Measurements from ENCODE around the gene TMPRSS11A.

TMPRSS11A gene

GRCh38 chr4:67933755-67934154 is 29.5 kb downstream of the TMPRSS11A start:
- no peaks in the 10 kb centered on the region for H3K4me1 ChIP-seq (ENCODE audit: insufficient read depth, low read length)
- H2AFZ ChIP-seq (ENCODE audit: low read depth, low read length), result no peak overlapping the region
- H3K9me3 ChIP-seq (ENCODE audit: low read length), result no peaks in the 10 kb centered on the region
- no peaks in the 10 kb centered on the region for H3K36me3 ChIP-seq (ENCODE audit: insufficient read depth, low read length)
- H3K4me3 ChIP-seq (ENCODE audit: low read length), result no peak overlapping the region
- no peaks in the 10 kb centered on the region for H3K27me3 ChIP-seq (ENCODE audit: insufficient read depth, low read length)

GRCh38 chr4:67933038-67933437 is 30.3 kb downstream of the TMPRSS11A start:
- Histone ChIP-seq H3K4me1 (ENCODE audit: insufficient read depth, low read length) (no peaks in the 10 kb centered on the region), H3K9me3 (ENCODE audit: low read length) (no peaks in the 10 kb centered on the region), H3K27me3 (ENCODE audit: insufficient read depth, low read length) (no peaks in the 10 kb centered on the region), H3K4me3 (ENCODE audit: low read length) (no peak overlapping the region), H3K36me3 (ENCODE audit: insufficient read depth, low read length) (no peaks in the 10 kb centered on the region), H2AFZ (ENCODE audit: low read depth, low read length) (no peak overlapping the region)

GRCh38 chr4:67931256-67931655 is 32.0 kb downstream of the TMPRSS11A start:
- H3K4me3 ChIP-seq (ENCODE audit: low read length), result no peak overlapping the region
- H3K36me3 ChIP-seq (ENCODE audit: insufficient read depth, low read length), result no peaks in the 10 kb centered on the region
- H3K9me3 ChIP-seq (ENCODE audit: low read length), result peaks cover 2% of the 10 kb centered on the region
- H3K4me1 ChIP-seq (ENCODE audit: insufficient read depth, low read length), result no peaks in the 10 kb centered on the region
- no peaks in the 10 kb centered on the region for H3K27me3 ChIP-seq (ENCODE audit: insufficient read depth, low read length)
- no peak overlapping the region for H2AFZ ChIP-seq (ENCODE audit: low read depth, low read length)

- Histone ChIP-seq H3K4me3 (ENCODE audit: low read length) (no peak overlapping the region), H3K9me3 (ENCODE audit: low read length) (peaks cover 2% of the 10 kb centered on the region), H3K36me3 (ENCODE audit: insufficient read depth, low read length) (no peaks in the 10 kb centered on the region), H3K4me1 (ENCODE audit: insufficient read depth, low read length) (no peaks in the 10 kb centered on the region), H2AFZ (ENCODE audit: low read depth, low read length) (no peak overlapping the region), H3K27me3 (ENCODE audit: insufficient read depth, low read length) (no peaks in the 10 kb centered on the region)
These were observed 33.9 kb downstream of the TMPRSS11A start for GRCh38 chr4:67929426-67929825.

- Histone ChIP-seq H3K36me3 (ENCODE audit: insufficient read depth, low read length) (no peaks in the 10 kb centered on the region), H2AFZ (ENCODE audit: low read depth, low read length) (no peak overlapping the region), H3K9me3 (ENCODE audit: low read length) (peaks cover 2% of the 10 kb centered on the region), H3K4me3 (ENCODE audit: low read length) (no peak overlapping the region), H3K27me3 (ENCODE audit: insufficient read depth, low read length) (no peaks in the 10 kb centered on the region), H3K4me1 (ENCODE audit: insufficient read depth, low read length) (no peaks in the 10 kb centered on the region)
These were observed 34.7 kb downstream of the TMPRSS11A start for GRCh38 chr4:67928546-67928945.

GRCh38 chr4:67927251-67927650 is 36.0 kb downstream of the TMPRSS11A start:
- Histone ChIP-seq H3K4me1 (ENCODE audit: insufficient read depth, low read length) (no peaks in the 10 kb centered on the region), H2AFZ (ENCODE audit: low read depth, low read length) (no peak overlapping the region), H3K9me3 (ENCODE audit: low read length) (peaks cover 2% of the 10 kb centered on the region), H3K4me3 (ENCODE audit: low read length) (no peak overlapping the region), H3K36me3 (ENCODE audit: insufficient read depth, low read length) (no peaks in the 10 kb centered on the region), H3K27me3 (ENCODE audit: insufficient read depth, low read length) (no peaks in the 10 kb centered on the region)

GRCh38 chr4:67926485-67926884 is 36.8 kb downstream of the TMPRSS11A start:
- no peak overlapping the region for H2AFZ ChIP-seq (ENCODE audit: low read depth, low read length)
- no peak overlapping the region for H3K4me3 ChIP-seq (ENCODE audit: low read length)
- peaks cover 3% of the 10 kb centered on the region for H3K4me1 ChIP-seq (ENCODE audit: insufficient read depth, low read length)

GRCh38 chr4:67922697-67923096 is 40.6 kb downstream of the TMPRSS11A start:
- no peak overlapping the region for H3K4me3 ChIP-seq (ENCODE audit: low read length)
- peaks cover 2% of the 10 kb centered on the region for H3K9me3 ChIP-seq (ENCODE audit: low read length)
- H3K27me3 ChIP-seq (ENCODE audit: insufficient read depth, low read length), result no peaks in the 10 kb centered on the region
- H3K4me1 ChIP-seq (ENCODE audit: insufficient read depth, low read length), result peaks cover 3% of the 10 kb centered on the region
- no peaks in the 10 kb centered on the region for H3K36me3 ChIP-seq (ENCODE audit: insufficient read depth, low read length)
- H2AFZ ChIP-seq (ENCODE audit: low read depth, low read length), result no peak overlapping the region

More at GRCh38 chr4:67926485-67926884, 36.8 kb downstream of the TMPRSS11A start:
- Histone ChIP-seq H3K27me3 (ENCODE audit: insufficient read depth, low read length) (no peaks in the 10 kb centered on the region), H3K9me3 (ENCODE audit: low read length) (peaks cover 2% of the 10 kb centered on the region), H3K36me3 (ENCODE audit: insufficient read depth, low read length) (no peaks in the 10 kb centered on the region)

GRCh38 chr4:67918428-67918827 is 44.9 kb downstream of the TMPRSS11A start:
- Histone ChIP-seq H3K27me3 (ENCODE audit: insufficient read depth, low read length) (no peaks in the 10 kb centered on the region), H3K36me3 (ENCODE audit: insufficient read depth, low read length) (no peaks in the 10 kb centered on the region), H3K4me3 (ENCODE audit: low read length) (no peak overlapping the region), H3K9me3 (ENCODE audit: low read length) (no peaks in the 10 kb centered on the region), H3K4me1 (ENCODE audit: insufficient read depth, low read length) (peaks cover 3% of the 10 kb centered on the region), H2AFZ (ENCODE audit: low read depth, low read length) (no peak overlapping the region)

GRCh38 chr4:67915400-67915966 is 47.8 kb downstream of the TMPRSS11A start:
- no peaks in the 10 kb centered on the region for H3K9me3 ChIP-seq (ENCODE audit: low read length)
- no peaks in the 10 kb centered on the region for H3K4me1 ChIP-seq (ENCODE audit: insufficient read depth, low read length)
- H3K4me3 ChIP-seq (ENCODE audit: low read length), result no peak overlapping the region
- H2AFZ ChIP-seq (ENCODE audit: low read depth, low read length), result no peak overlapping the region
- no peaks in the 10 kb centered on the region for H3K27me3 ChIP-seq (ENCODE audit: insufficient read depth, low read length)
- H3K36me3 ChIP-seq (ENCODE audit: insufficient read depth, low read length), result no peaks in the 10 kb centered on the region

GRCh38 chr4:67912080-67912479 is 51.2 kb downstream of the TMPRSS11A start:
- Histone ChIP-seq H3K4me1 (ENCODE audit: insufficient read depth, low read length) (no peaks in the 10 kb centered on the region), H3K36me3 (ENCODE audit: insufficient read depth, low read length) (no peaks in the 10 kb centered on the region)

GRCh38 chr4:67911638-67912037 is 51.7 kb downstream of the TMPRSS11A start:
- no peaks in the 10 kb centered on the region for H3K36me3 ChIP-seq (ENCODE audit: insufficient read depth, low read length)
- H3K4me3 ChIP-seq (ENCODE audit: low read length), result no peak overlapping the region
- H3K4me1 ChIP-seq (ENCODE audit: insufficient read depth, low read length), result no peaks in the 10 kb centered on the region
- H2AFZ ChIP-seq (ENCODE audit: low read depth, low read length), result no peak overlapping the region
- H3K9me3 ChIP-seq (ENCODE audit: low read length), result no peaks in the 10 kb centered on the region
- no peaks in the 10 kb centered on the region for H3K27me3 ChIP-seq (ENCODE audit: insufficient read depth, low read length)

More at GRCh38 chr4:67912080-67912479, 51.2 kb downstream of the TMPRSS11A start:
- H3K4me3 ChIP-seq (ENCODE audit: low read length), result no peak overlapping the region
- no peak overlapping the region for H2AFZ ChIP-seq (ENCODE audit: low read depth, low read length)
- no peaks in the 10 kb centered on the region for H3K27me3 ChIP-seq (ENCODE audit: insufficient read depth, low read length)
- no peaks in the 10 kb centered on the region for H3K9me3 ChIP-seq (ENCODE audit: low read length)

- no peaks in the 10 kb centered on the region for H3K9me3 ChIP-seq (ENCODE audit: low read length)
- no peak overlapping the region for H2AFZ ChIP-seq (ENCODE audit: low read depth, low read length)
- H3K4me1 ChIP-seq (ENCODE audit: insufficient read depth, low read length), result no peaks in the 10 kb centered on the region
- H3K36me3 ChIP-seq (ENCODE audit: insufficient read depth, low read length), result no peaks in the 10 kb centered on the region
- no peak overlapping the region for H3K4me3 ChIP-seq (ENCODE audit: low read length)
- H3K27me3 ChIP-seq (ENCODE audit: insufficient read depth, low read length), result no peaks in the 10 kb centered on the region
These were observed 52.2 kb downstream of the TMPRSS11A start for GRCh38 chr4:67911141-67911540.

GRCh38 chr4:67910585-67910905 is 52.7 kb downstream of the TMPRSS11A start:
- H3K4me1 ChIP-seq (ENCODE audit: insufficient read depth, low read length), result no peaks in the 10 kb centered on the region
- H2AFZ ChIP-seq (ENCODE audit: low read depth, low read length), result no peak overlapping the region
- H3K9me3 ChIP-seq (ENCODE audit: low read length), result no peaks in the 10 kb centered on the region
- H3K27me3 ChIP-seq (ENCODE audit: insufficient read depth, low read length), result no peaks in the 10 kb centered on the region
- H3K36me3 ChIP-seq (ENCODE audit: insufficient read depth, low read length), result no peaks in the 10 kb centered on the region
- H3K4me3 ChIP-seq (ENCODE audit: low read length), result no peak overlapping the region

All from neuron (in vitro differentiated cells).